SU-DHL-6 (cell line): ENCODE results near the gene MAST4.

Experiments used
- CTCF ChIP-seq: fragments of 200-600 bp; sonication (generic); IDR thresholded peaks from one replicate; pipeline ENCODE4 v1.5.1; 2017; ENCODE audit warnings: antibody characterized with exemption, mild to moderate bottlenecking, low read length, moderate library complexity; ENCODE audit not compliant: insufficient read depth, poor library complexity, severe bottlenecking
- EZH2phosphoT487 ChIP-seq: fragments of 200-600 bp; sonication (generic), shearing (Covaris generic); conservative IDR thresholded peaks from 2 replicates; pipeline ENCODE4 v1.6.1; 2018; ENCODE audit warnings: mild to moderate bottlenecking, antibody characterized with exemption, low read length, moderate library complexity, mixed read lengths

- no peak for TF ChIP-seq EZH2phosphoT487
- no peak for TF ChIP-seq CTCF
Measured at GRCh38 chr5:67058998-67059743, 463.0 kb downstream of the MAST4 start.
